Lower lobe of right lung (tissue), 2 donors: ENCODE measurements around the gene SRD5A2. TPM values are rescaled to one million over a fixed set of nuclear protein-coding genes. Genes with fewer than 3 reads are reported as not detected.

Source experiments
- ATAC-seq, 2 donors: fragments of 200-7000 bp; cut with Tn5 transposase; one replicate each; pipeline ENCODE4 v1.9.1; 2020 to 2022; ENCODE audit warnings: mild to moderate bottlenecking in 2 of 2, moderate library complexity in 2 of 2
- DNase-seq: peaks from one replicate; pipeline ENCODE4 v3.0.0-alpha.2; 2020
- H3K27ac ChIP-seq: fragments of 200-600 bp; one replicate; pipeline ENCODE4 v1.8.0; 2022
- H3K27me3 ChIP-seq: fragments of 200-600 bp; one replicate; pipeline ENCODE4 v1.8.0; 2022; ENCODE audit warnings: low read depth
- H3K36me3 ChIP-seq: fragments of 200-600 bp; one replicate; pipeline ENCODE4 v1.8.0; 2022; ENCODE audit warnings: mild to moderate bottlenecking
- H3K4me1 ChIP-seq: fragments of 200-600 bp; one replicate; pipeline ENCODE4 v1.8.0; 2022
- H3K4me3 ChIP-seq: fragments of 200-600 bp; one replicate; pipeline ENCODE4 v1.8.0; 2022; ENCODE audit warnings: mild to moderate bottlenecking
- H3K9me3 ChIP-seq: fragments of 200-600 bp; one replicate; pipeline ENCODE4 v1.8.0; 2022
- intact Hi-C: fragments of 100-400 bp; cut with DNase I; formaldehyde crosslinking; loops from one replicate; pipeline ENCODE4 v1.11.0; 2022
- total RNA-seq: library from RNA; stranded (reverse); fragmentation: NEBNext Ultra II Directional; extraction: Animal tissue kit (Norgen Biotek cat#: 25700); gene quantifications from one replicate; pipeline ENCODE4 v1.2.1, GENCODE V29; 2021
- TF ChIP-seq, protein P1 (sequence below): fragments of 200-600 bp; IDR thresholded peaks from one replicate; pipeline ENCODE4 v1.8.0; 2022; ENCODE audit warnings: antibody characterized with exemption, mild to moderate bottlenecking
- donor health status: DM: no; HTN: yes; CAD: no; lungs with severe emphysema.

The SRD5A2 gene
- total RNA-seq, 1 donor from 2014 or later = 1.2 TPM

DNA sequence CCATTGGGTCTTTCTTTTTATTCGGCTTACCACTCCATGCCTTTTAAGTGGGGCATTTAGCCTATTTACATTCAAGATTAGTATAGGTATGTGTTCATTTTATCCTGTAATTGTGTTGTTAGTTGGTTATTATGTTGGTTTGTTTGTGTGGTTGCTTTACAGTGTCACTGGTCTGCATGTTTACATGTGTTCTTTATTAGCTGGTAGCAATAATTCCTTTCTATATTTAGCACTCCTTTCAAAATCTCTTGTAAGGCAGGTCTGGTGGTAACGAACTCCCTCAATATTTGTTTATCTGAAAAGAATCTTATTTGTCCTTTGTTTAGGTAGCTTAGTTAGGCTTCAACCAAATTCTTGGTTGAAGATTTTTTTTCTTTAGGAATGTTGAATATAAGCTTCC is 97.5 kb downstream of the SRD5A2 start:
- DNase-seq (no peak), ATAC-seq (no peak)
- Histone ChIP-seq H3K4me3 (no peak overlapping the region), H3K36me3 (no peaks in the 10 kb centered on the region), H3K9me3 (no peaks in the 10 kb centered on the region), H3K4me1 (no peaks in the 10 kb centered on the region), H3K27me3 (no peaks in the 10 kb centered on the region), H3K27ac (no peak overlapping the region)
- intact Hi-C loops = no loop called here
- TF ChIP-seq, protein P1, sequence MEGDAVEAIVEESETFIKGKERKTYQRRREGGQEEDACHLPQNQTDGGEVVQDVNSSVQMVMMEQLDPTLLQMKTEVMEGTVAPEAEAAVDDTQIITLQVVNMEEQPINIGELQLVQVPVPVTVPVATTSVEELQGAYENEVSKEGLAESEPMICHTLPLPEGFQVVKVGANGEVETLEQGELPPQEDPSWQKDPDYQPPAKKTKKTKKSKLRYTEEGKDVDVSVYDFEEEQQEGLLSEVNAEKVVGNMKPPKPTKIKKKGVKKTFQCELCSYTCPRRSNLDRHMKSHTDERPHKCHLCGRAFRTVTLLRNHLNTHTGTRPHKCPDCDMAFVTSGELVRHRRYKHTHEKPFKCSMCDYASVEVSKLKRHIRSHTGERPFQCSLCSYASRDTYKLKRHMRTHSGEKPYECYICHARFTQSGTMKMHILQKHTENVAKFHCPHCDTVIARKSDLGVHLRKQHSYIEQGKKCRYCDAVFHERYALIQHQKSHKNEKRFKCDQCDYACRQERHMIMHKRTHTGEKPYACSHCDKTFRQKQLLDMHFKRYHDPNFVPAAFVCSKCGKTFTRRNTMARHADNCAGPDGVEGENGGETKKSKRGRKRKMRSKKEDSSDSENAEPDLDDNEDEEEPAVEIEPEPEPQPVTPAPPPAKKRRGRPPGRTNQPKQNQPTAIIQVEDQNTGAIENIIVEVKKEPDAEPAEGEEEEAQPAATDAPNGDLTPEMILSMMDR = no peak

DNA sequence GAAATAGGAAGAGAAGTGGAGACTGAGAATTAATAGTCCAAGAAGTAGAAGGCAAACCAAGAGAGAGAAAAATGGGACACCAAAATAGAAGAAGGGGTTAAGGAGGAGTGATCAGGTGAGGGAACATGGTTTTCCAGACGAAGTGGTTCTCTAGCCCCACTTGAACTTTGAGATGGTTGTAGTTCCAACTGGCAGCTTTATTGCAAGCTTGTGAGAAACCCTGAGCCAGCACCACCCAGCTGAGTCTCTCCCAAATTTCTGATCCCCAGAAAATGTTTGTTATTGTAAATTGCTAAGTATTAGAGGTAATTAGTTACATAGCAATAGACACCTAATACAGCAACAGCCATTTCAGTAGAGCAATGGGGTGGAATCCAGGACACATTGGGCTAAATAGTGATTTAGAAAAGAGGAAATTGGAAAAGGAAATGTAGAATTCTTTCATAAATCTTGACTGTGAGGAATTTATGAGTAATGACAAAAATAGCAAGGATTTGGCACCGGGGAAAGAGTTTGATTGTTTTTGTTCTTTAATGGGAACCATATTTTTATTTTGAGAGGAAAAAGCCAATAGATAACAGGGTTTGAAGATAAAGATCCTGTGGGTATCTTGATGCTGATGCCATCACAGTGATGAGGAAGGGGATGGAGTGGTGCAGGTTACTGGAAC is 104.1 kb downstream of the SRD5A2 start:
- Histone ChIP-seq H3K9me3 (no peaks in the 10 kb centered on the region), H3K27me3 (no peaks in the 10 kb centered on the region), H3K4me1 (no peaks in the 10 kb centered on the region), H3K36me3 (no peaks in the 10 kb centered on the region), H3K27ac (no peak overlapping the region), H3K4me3 (no peak overlapping the region)
- no peak for DNase-seq
- TF ChIP-seq, protein P1 = no peak
- intact Hi-C loops = no loop called here
- no peak for ATAC-seq

DNA sequence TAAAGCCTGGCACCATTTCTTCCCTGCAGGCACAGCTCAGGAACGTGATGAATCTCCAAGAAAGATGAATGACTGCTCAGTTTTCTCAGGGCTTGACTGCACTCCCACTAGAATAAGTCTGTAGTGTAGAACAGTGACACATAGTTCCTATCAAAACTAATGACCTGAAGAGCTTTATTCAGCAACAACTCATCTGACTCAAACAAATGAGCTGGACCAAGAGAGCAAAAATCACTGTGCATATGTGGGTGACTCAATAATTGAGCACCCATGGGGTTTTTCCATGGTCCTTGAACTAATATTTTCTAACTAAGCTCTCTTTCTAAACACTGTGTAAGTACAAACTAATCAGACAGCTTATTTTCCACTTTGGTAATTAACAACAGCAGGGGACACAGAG is 105.0 kb downstream of the SRD5A2 start:
- no peaks in the 10 kb centered on the region for H3K36me3 ChIP-seq
- no peak overlapping the region for H3K4me3 ChIP-seq
- ATAC-seq = no peak
- H3K9me3 ChIP-seq = no peaks in the 10 kb centered on the region
- TF ChIP-seq, protein P1 = no peak
- no peaks in the 10 kb centered on the region for H3K27me3 ChIP-seq
- no peaks in the 10 kb centered on the region for H3K4me1 ChIP-seq
- no peak overlapping the region for H3K27ac ChIP-seq
- intact Hi-C loops = no loop called here
- no peak for DNase-seq

DNA sequence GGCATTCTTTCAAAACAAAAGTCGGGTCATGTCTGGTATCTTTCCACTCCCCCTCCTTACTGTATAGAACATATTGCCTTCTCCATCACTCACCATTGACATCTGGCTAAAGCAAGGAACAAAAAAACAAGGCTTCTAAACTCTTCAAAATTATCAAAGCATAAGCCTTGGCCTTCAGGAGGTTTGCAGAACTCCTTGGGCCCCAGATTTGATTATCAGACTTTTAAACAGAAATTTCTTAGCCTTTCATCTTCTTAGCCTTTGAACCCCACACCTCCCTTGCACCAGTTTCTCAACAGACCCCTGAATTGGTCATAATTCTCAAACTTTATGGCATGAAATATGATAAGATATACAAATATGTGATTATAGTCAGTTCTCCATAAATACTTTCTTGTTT is 106.4 kb downstream of the SRD5A2 start:
- Histone ChIP-seq H3K36me3 (no peaks in the 10 kb centered on the region), H3K4me3 (no peak overlapping the region), H3K27ac (no peak overlapping the region), H3K9me3 (no peaks in the 10 kb centered on the region), H3K4me1 (no peaks in the 10 kb centered on the region), H3K27me3 (no peaks in the 10 kb centered on the region)
- intact Hi-C loops = no loop called here
- ATAC-seq (no peak), DNase-seq (no peak)
- TF ChIP-seq, protein P1 = no peak

Other genes starting within 250 kb of the SRD5A2 start
- gene XDH, start 166.2 kb downstream of the SRD5A2 start, total RNA-seq = 0.27 TPM